NCI-H2081 (cell line): ENCODE results near the gene ZNF141.
"Not testable (repeated sequence)": the region's sequence is repeated elsewhere in the genome, so short reads cannot be mapped to it uniquely, and the experiment has no call there.

Experiments used
- DNase-seq, 2 experiments: peaks; one replicate each; lab custom pipeline; 2025; lab: John Stamatoyannopoulos, UW

ZNF141 gene

DNA sequence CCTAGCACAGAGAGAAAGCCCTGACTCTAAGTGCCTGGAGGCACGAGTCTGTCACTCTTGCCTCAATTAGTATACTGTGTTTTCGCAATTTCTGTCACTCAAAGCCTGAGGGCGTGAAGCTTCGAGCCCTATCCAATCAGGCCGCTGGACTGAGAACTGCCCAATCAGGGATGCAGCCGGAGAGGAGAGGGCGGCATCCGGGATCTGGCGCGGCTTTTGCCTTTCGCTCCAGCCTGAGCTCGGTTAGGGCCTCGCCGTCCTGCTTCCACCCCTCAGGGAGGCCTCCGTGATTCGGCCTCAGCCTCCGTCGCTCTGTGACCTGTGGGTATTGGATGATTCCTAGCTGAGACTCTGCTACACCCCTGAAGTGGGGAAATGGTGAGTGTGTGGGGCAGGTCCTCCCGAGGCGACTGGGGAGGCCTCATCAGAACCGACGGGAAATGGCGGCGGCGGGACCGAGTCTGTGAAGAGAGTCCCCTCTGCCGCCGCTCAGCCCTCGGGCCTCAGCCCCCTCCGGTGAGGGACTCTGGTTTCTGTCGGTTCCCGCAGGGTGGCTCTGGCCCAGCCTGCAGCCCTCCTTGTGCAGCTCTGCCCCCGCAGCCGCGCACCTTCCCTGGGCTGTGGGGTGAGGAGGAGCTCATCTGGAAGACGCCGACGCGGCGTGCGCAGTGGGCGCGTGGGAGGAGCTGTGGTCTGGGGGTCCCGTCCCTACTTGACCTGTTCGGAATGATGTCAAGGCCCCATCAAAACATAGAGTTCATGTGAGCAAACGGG, 48.5 kb downstream of the ZNF141 start:
- no peak for DNase-seq

DNA sequence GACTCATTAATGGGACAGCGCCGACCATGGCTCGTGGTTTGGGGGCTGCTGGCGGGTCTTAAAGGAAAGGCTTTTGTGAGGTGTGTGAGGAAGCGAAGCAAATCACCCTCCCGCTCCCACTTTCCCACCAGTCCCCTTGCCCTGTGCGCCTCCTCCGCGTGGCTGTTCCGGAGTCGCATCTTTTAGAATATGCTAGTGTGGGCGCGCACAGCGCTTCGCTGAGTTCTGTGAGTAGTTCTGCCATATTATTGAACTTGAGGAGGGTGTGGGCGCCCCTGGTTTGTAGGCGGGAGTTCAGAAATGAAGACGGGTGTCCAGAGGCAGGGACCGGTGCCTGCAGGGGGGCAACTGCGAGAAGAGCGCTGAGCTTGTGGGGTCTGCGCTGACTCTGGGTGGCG, 49.1 kb downstream of the ZNF141 start:
- DNase-seq, result no peak

DNA sequence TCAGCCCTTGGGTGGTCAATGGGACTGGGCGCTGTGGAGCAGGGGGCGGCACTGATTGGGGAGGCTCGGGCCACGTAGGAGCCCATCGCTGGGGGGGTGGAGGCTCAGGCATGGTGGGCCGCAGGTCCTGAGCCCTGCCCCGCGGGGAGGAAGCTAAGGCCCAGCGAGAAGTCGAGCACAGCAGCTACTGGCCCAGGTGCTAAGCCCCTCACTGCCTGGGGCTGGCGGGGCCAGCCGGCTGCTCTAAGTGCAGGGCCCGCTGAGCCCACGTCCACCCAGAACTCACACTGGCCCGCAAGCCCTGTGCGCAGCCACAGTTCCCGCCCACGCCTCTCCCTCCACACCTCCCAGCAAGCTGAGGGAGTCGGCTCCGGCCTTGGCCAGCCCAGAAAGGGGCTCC, 66.4 kb downstream of the ZNF141 start:
- no peak for DNase-seq

- not testable (repeated sequence) for DNase-seq
These were observed 70.7 kb downstream of the ZNF141 start for GRCh38 chr4:408321-408720.

DNA sequence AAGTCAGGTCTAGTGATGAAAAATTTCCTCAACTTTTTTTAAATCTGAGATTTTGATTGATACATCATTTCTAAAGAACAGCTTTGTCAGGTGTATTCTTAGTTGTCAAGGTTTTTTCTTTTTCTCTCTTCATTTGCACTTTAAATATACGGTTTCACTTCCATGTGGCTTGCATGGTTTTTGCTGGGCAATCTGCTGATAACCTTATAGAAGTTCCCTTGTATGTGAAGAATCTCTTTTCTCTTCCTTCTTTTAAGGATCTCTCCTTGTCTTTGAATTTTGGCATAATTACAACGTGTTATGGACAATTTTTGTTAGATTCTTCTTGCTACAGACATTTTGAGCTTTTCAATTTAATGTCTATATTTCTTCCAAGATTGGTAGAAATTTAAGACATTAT, 85.0 kb downstream of the ZNF141 start:
- DNase-seq, result no peak
